HEK293 (cell line): Measurements from ENCODE around the gene CCL8.

Source experiments
- CTCF ChIA-PET: fragments of 350-600 bp; formaldehyde crosslinking; extraction: SDS; loops from one replicate; lab custom pipeline; 2021; ENCODE audit warnings: antibody characterized with exemption; lab: Yijun Ruan, JAX
- POLR2A ChIA-PET: fragments of 300-600 bp; formaldehyde crosslinking; extraction: SDS; loops from one replicate; lab custom pipeline; 2020; ENCODE audit warnings: antibody characterized with exemption, inconsistent platforms; lab: Yijun Ruan, JAX
- H3K27ac ChIP-seq: fragments of 200-500 bp; sonication (Bioruptor generic); 2 replicates; pipeline ENCODE4 v1.5.1; 2014; ENCODE audit warnings: low read depth, low read length, control low read depth, inconsistent platforms; ENCODE audit errors: extremely low read depth
- H3K36me3 ChIP-seq, 2 experiments: fragments of 200-500 bp in 1 of 2; sonication (Bioruptor generic) in 1 of 2; 1 replicate in 1 of 2; 2 replicates in 1 of 2; pipeline ENCODE4 v1.5.1; 2014 to 2017; ENCODE audit warnings: inconsistent platforms in 2 of 2, low read length in 2 of 2; ENCODE audit not compliant: control insufficient read depth in 2 of 2, insufficient read depth in 1 of 2
- H3K4me1 ChIP-seq: fragments of 200-500 bp; sonication (Bioruptor generic); 2 replicates; pipeline ENCODE4 v1.5.1; 2014; ENCODE audit warnings: mild to moderate bottlenecking, low read length, inconsistent platforms; ENCODE audit not compliant: control insufficient read depth, insufficient read depth
- H3K4me3 ChIP-seq: 2 replicates; pipeline ENCODE4 v1.5.1; 2011; ENCODE audit warnings: low read depth, mild to moderate bottlenecking, control low read depth, low read length, moderate library complexity
- H3K9me3 ChIP-seq: fragments of 200-500 bp; sonication (Bioruptor generic); 2 replicates; pipeline ENCODE4 v1.5.1; 2014; ENCODE audit warnings: low read depth, low read length, inconsistent platforms; ENCODE audit not compliant: control insufficient read depth, insufficient read depth
- GLIS2 ChIP-seq: fragments of 450-650 bp; formaldehyde crosslinking; IDR thresholded peaks from 2 replicates; pipeline ENCODE4 v1.5.1; 2016; ENCODE audit warnings: missing biosample characterization, missing genetic modification characterization
- KLF8 ChIP-seq: fragments of 450-650 bp; formaldehyde crosslinking; IDR thresholded peaks from 2 replicates; pipeline ENCODE4 v1.5.1; 2016; ENCODE audit warnings: missing biosample characterization, missing genetic modification characterization
- SP2 ChIP-seq: fragments of 450-650 bp; formaldehyde crosslinking; IDR thresholded peaks from 2 replicates; pipeline ENCODE4 v1.5.1; 2016; ENCODE audit warnings: missing biosample characterization, missing genetic modification characterization
- YY2 ChIP-seq: fragments of 450-650 bp; formaldehyde crosslinking; IDR thresholded peaks from 2 replicates; pipeline ENCODE4 v1.5.1; 2016; ENCODE audit warnings: missing biosample characterization, missing genetic modification characterization
- ZBTB7A ChIP-seq: fragments of 450-650 bp; formaldehyde crosslinking; IDR thresholded peaks from 2 replicates; pipeline ENCODE4 v1.5.1; 2016; ENCODE audit warnings: low read depth, missing biosample characterization, missing genetic modification characterization
- ZFP41 ChIP-seq: fragments of 450-650 bp; formaldehyde crosslinking; IDR thresholded peaks from 2 replicates; pipeline ENCODE4 v1.5.1; 2016; ENCODE audit warnings: missing biosample characterization, missing genetic modification characterization, borderline replicate concordance
- ZIC2 ChIP-seq: fragments of 450-650 bp; formaldehyde crosslinking; IDR thresholded peaks from 2 replicates; pipeline ENCODE4 v1.5.1; 2016; ENCODE audit warnings: missing biosample characterization, missing genetic modification characterization
- ZNF114 ChIP-seq: fragments of 450-650 bp; formaldehyde crosslinking; IDR thresholded peaks from 2 replicates; pipeline ENCODE4 v1.5.0; 2017; ENCODE audit warnings: missing biosample characterization, missing genetic modification characterization
- ZNF169 ChIP-seq: fragments of 450-650 bp; formaldehyde crosslinking; IDR thresholded peaks from 2 replicates; pipeline ENCODE4 v1.5.1; 2016; ENCODE audit warnings: missing biosample characterization, missing genetic modification characterization
- ZNF274 ChIP-seq, 2 experiments: fragments of 200-500 bp in 1 of 2; fragments of 450-650 bp in 1 of 2; sonication (Bioruptor generic) in 1 of 2; formaldehyde crosslinking in 1 of 2; IDR thresholded peaks; 2 replicates each; pipeline versions ENCODE4 v1.5.1 to v1.6.1; 2014 to 2016; ENCODE audit warnings: borderline replicate concordance in 1 of 2, inconsistent platforms in 1 of 2, low read length in 1 of 2, missing biosample characterization in 1 of 2, missing genetic modification characterization in 1 of 2
- ZNF302 ChIP-seq: fragments of 450-650 bp; formaldehyde crosslinking; IDR thresholded peaks from 2 replicates; pipeline ENCODE4 v1.5.1; 2016; ENCODE audit warnings: missing biosample characterization, missing genetic modification characterization, low read depth
- ZNF501 ChIP-seq: fragments of 450-650 bp; formaldehyde crosslinking; IDR thresholded peaks from 2 replicates; pipeline ENCODE4 v1.5.1; 2016; ENCODE audit warnings: missing biosample characterization, missing genetic modification characterization
- ZNF549 ChIP-seq: fragments of 450-650 bp; IDR thresholded peaks from 2 replicates; pipeline ENCODE4 v1.5.1; 2018; ENCODE audit warnings: missing biosample characterization, missing genetic modification characterization, mild to moderate bottlenecking, inconsistent platforms, moderate library complexity
- ZNF580 ChIP-seq: fragments of 450-650 bp; formaldehyde crosslinking; IDR thresholded peaks from 2 replicates; pipeline ENCODE4 v1.5.1; 2016; ENCODE audit warnings: missing biosample characterization, missing genetic modification characterization
- ZNF600 ChIP-seq: fragments of 450-650 bp; formaldehyde crosslinking; IDR thresholded peaks from 2 replicates; pipeline ENCODE4 v1.5.1; 2016; ENCODE audit warnings: missing biosample characterization, missing genetic modification characterization
- ZNF621 ChIP-seq: fragments of 450-650 bp; formaldehyde crosslinking; IDR thresholded peaks from 2 replicates; pipeline ENCODE4 v1.5.1; 2017; ENCODE audit warnings: missing biosample characterization, missing genetic modification characterization
- ZNF624 ChIP-seq: fragments of 450-650 bp; formaldehyde crosslinking; IDR thresholded peaks from 2 replicates; pipeline ENCODE4 v1.5.1; 2017; ENCODE audit warnings: missing biosample characterization, missing genetic modification characterization
- ZNF747 ChIP-seq: fragments of 450-650 bp; formaldehyde crosslinking; IDR thresholded peaks from 2 replicates; pipeline ENCODE4 v1.5.1; 2016; ENCODE audit warnings: missing biosample characterization, missing genetic modification characterization
- ZNF768 ChIP-seq: fragments of 450-650 bp; formaldehyde crosslinking; IDR thresholded peaks from 2 replicates; pipeline ENCODE4 v1.5.1; 2018; ENCODE audit warnings: missing biosample characterization, mild to moderate bottlenecking, missing genetic modification characterization
- ZSCAN18 ChIP-seq: fragments of 450-650 bp; formaldehyde crosslinking; IDR thresholded peaks from 2 replicates; pipeline ENCODE4 v1.5.1; 2016; ENCODE audit warnings: missing biosample characterization, missing genetic modification characterization

The CCL8 gene

GRCh38 chr17:34312080-34312479 lies 7.2 kb upstream of the CCL8 start:
- ChIA-PET CTCF (interaction anchor here (1.2 to 15.4 kb wide), 6 partner anchors 10 to 141 kb away, joined by 3 to 206 read pairs (median 4); partner anchors contain the start of gene CCL1), POLR2A (no interaction called here)
- TF ChIP-seq ZNF621 (tag by site-specific recombination) (no peak), KLF8 (tag by site-specific recombination) (no peak), ZFP41 (no peak), ZNF274 (IDR thresholded peaks at IDR 0.05; ENCODE audit: low read length) (no peak), ZNF274 (tag by site-specific recombination; IDR thresholded peaks at IDR 0.05; ENCODE audit: borderline replicate concordance) (no peak), SP2 (tag by site-specific recombination) (no peak), ZNF501 (no peak), ZNF624 (tag by site-specific recombination) (no peak), GLIS2 (tag by site-specific recombination) (no peak), ZSCAN18 (no peak), ZNF302 (no peak)
- TF ChIP-seq, all 188 proteins: peak for 0
- Histone ChIP-seq H3K27ac (no peak overlapping the region), H3K9me3 (no peaks in the 10 kb centered on the region), H3K36me3 (no peaks in the 10 kb centered on the region), H3K4me1 (no peaks in the 10 kb centered on the region), H3K4me3 (no peak overlapping the region)

GRCh38 chr17:34313164-34313563 lies 6.1 kb upstream of the CCL8 start:
- no peak overlapping the region for H3K4me3 ChIP-seq
- ChIA-PET POLR2A (no interaction called here), CTCF (interaction anchor here (0.8 to 15.4 kb wide), 5 partner anchors 48 to 142 kb away, joined by 3 to 206 read pairs (median 3); partner anchors contain the start of gene CCL1)
- no peaks in the 10 kb centered on the region for H3K4me1 ChIP-seq
- no peak overlapping the region for H3K27ac ChIP-seq
- H3K9me3 ChIP-seq = no peaks in the 10 kb centered on the region
- TF ChIP-seq ZNF768 (tag by site-specific recombination) (no peak), YY2 (tag by site-specific recombination) (no peak), ZNF747 (tag by site-specific recombination) (no peak), ZNF549 (tag by site-specific recombination) (no peak), ZNF600 (no peak)
- TF ChIP-seq, all 188 proteins: peak for 0
- H3K36me3 ChIP-seq = no peaks in the 10 kb centered on the region

GRCh38 chr17:34314279-34314678 lies 5.0 kb upstream of the CCL8 start:
- Histone ChIP-seq H3K4me3 (no peak overlapping the region), H3K4me1 (no peaks in the 10 kb centered on the region), H3K27ac (no peak overlapping the region), H3K9me3 (no peaks in the 10 kb centered on the region), H3K36me3 (no peaks in the 10 kb centered on the region)
- CTCF ChIA-PET = interaction anchor here (8.3 to 15.4 kb wide), 2 partner anchors 47 kb away, joined by 84 to 206 read pairs; partner anchors contain the start of gene CCL1
- POLR2A ChIA-PET = no interaction called here
- TF ChIP-seq ZNF580 (no peak), ZBTB7A (tag by site-specific recombination) (no peak), ZIC2 (no peak), ZNF169 (no peak), ZNF114 (tag by site-specific recombination) (no peak), YY2 (tag by site-specific recombination) (no peak)
